GM21515 (cell line): Measurements from ENCODE around the gene WIZ.

Source experiments
- ATAC-seq: cut with Tn5 transposase; IDR thresholded peaks from one replicate; pipeline ENCODE4 v1.9.1; 2021; ENCODE audit not compliant: unreplicated experiment

The WIZ gene

GRCh38 chr19:15467734-15468214 is 18.0 kb upstream of the WIZ start:
- ATAC-seq = no peak

- no peak for ATAC-seq
Measured at GRCh38 chr19:15466851-15467733, 17.3 kb upstream of the WIZ start.

- peak; percentile 43 for ATAC-seq
Measured at GRCh38 chr19:15464394-15465385, 14.9 kb upstream of the WIZ start, which contains the start of gene RASAL3. Gene RASAL3 (minus strand): TSS chr19:15464544. CDS start chr19:15464358, 186 bp downstream.

- peak; percentile 45 for ATAC-seq
Measured at GRCh38 chr19:15463861-15464371, 14.2 kb upstream of the WIZ start.

GRCh38 chr19:15461694-15462093 is 11.9 kb upstream of the WIZ start:
- no peak for ATAC-seq

- ATAC-seq = no peak
Measured at GRCh38 chr19:15457701-15458484, 8.1 kb upstream of the WIZ start.

GRCh38 chr19:15456871-15457700 is 7.3 kb upstream of the WIZ start:
- no peak for ATAC-seq

GRCh38 chr19:15456441-15456840 is 6.7 kb upstream of the WIZ start:
- no peak for ATAC-seq

GRCh38 chr19:15455996-15456395 is 6.2 kb upstream of the WIZ start:
- ATAC-seq = no peak

- no peak for ATAC-seq
Measured at GRCh38 chr19:15453906-15454860, 4.4 kb upstream of the WIZ start.

GRCh38 chr19:15453091-15453578 is 3.4 kb upstream of the WIZ start:
- ATAC-seq = no peak

GRCh38 chr19:15452111-15453047 is 2.6 kb upstream of the WIZ start:
- no peak for ATAC-seq

- ATAC-seq = no peak
Measured at GRCh38 chr19:15450528-15450890, 753 bp upstream of the WIZ start.

- ATAC-seq = no peak
Measured at GRCh38 chr19:15448778-15449619, 757 bp downstream of the WIZ start.

- ATAC-seq = no peak
Measured at GRCh38 chr19:15448044-15448777, 1.5 kb downstream of the WIZ start.

GRCh38 chr19:15447057-15447456 is 2.7 kb downstream of the WIZ start:
- ATAC-seq = no peak
